GM12878 (cell line): Measurements from ENCODE around the gene ATXN1.

Experiments
- CTCF ChIP-seq, 3 experiments: IDR thresholded peaks in 2 of 3; conservative IDR thresholded peaks in 1 of 3; 2 replicates each; pipeline ENCODE4 v1.5.1; 2011; ENCODE audit warnings: low read depth in 3 of 3, low read length in 3 of 3, mild to moderate bottlenecking in 3 of 3, control low read depth in 2 of 3, moderate library complexity in 2 of 3, inconsistent platforms in 1 of 3, mixed read lengths in 1 of 3; ENCODE audit not compliant: control insufficient read depth in 2 of 3, insufficient read depth in 1 of 3; ENCODE audit errors: extremely low read depth in 1 of 3
- JUND ChIP-seq: IDR thresholded peaks from 2 replicates; pipeline ENCODE4 v1.6.1; 2012; ENCODE audit warnings: low read depth, mild to moderate bottlenecking, low read length, improper control_type of control experiment, moderate library complexity
- LARP7 ChIP-seq: fragments of 450-650 bp; IDR thresholded peaks from 2 replicates; pipeline ENCODE4 v1.6.1; 2017; ENCODE audit warnings: mild to moderate bottlenecking
- NR2F1 ChIP-seq: fragments of 450-650 bp; conservative IDR thresholded peaks from 2 replicates; pipeline ENCODE4 v1.6.1; 2017; ENCODE audit warnings: mild to moderate bottlenecking
- REST ChIP-seq: IDR thresholded peaks from 2 replicates; pipeline ENCODE4 v1.6.1; 2012; ENCODE audit warnings: mild to moderate bottlenecking, low read depth, low read length
- SP1 ChIP-seq: IDR thresholded peaks from one replicate; pipeline ENCODE4 v1.6.1; 2011; ENCODE audit warnings: low read depth, low read length
- SREBF2 ChIP-seq: IDR thresholded peaks from 2 replicates; pipeline ENCODE4 v1.6.1; 2012; ENCODE audit warnings: mild to moderate bottlenecking, low read length
- WRNIP1 ChIP-seq: IDR thresholded peaks from 2 replicates; pipeline ENCODE4 v1.6.1; 2011; ENCODE audit warnings: low read depth, low read length, improper control_type of control experiment, borderline replicate concordance

GRCh38 chr6:16747232-16748024, 13.8 kb downstream of the ATXN1 start:
- TF ChIP-seq SP1 (no peak), CTCF (IDR thresholded peaks at IDR 0.05 in 2 of 3, conservative IDR thresholded peaks at IDR 0.05 in 1 of 3; ENCODE audit: control insufficient read depth in 2 of 3, extremely low read depth in 1 of 3, insufficient read depth in 1 of 3, low read depth in 3 of 3, low read length in 3 of 3) (no peak), LARP7 (no peak), JUND (no peak), NR2F1 (no peak), WRNIP1 (no peak), SREBF2 (no peak), REST (no peak)
